ENCODE data around the gene RPS27A. TPM values are rescaled to one million over a fixed set of nuclear protein-coding genes. Genes with fewer than 3 reads are reported as not detected.

RPS27A gene
- total and polyA plus RNA-seq, 2 donors (not counting 3 experiments of a cell fraction or from before 2014, with no cell fraction given) = 926 to 1,136 TPM

- dilution Hi-C loops (cut with MboI; ENCODE audit: extremely low pct_ligation_motif_present, low sequenced_read_pairs) (no loop called here), intact Hi-C loops (cut with micrococcal nuclease) (no loop called here)
- BruUV-seq (replicated peaks) = no TSS peak
- TF ChIP-seq, protein P1, sequence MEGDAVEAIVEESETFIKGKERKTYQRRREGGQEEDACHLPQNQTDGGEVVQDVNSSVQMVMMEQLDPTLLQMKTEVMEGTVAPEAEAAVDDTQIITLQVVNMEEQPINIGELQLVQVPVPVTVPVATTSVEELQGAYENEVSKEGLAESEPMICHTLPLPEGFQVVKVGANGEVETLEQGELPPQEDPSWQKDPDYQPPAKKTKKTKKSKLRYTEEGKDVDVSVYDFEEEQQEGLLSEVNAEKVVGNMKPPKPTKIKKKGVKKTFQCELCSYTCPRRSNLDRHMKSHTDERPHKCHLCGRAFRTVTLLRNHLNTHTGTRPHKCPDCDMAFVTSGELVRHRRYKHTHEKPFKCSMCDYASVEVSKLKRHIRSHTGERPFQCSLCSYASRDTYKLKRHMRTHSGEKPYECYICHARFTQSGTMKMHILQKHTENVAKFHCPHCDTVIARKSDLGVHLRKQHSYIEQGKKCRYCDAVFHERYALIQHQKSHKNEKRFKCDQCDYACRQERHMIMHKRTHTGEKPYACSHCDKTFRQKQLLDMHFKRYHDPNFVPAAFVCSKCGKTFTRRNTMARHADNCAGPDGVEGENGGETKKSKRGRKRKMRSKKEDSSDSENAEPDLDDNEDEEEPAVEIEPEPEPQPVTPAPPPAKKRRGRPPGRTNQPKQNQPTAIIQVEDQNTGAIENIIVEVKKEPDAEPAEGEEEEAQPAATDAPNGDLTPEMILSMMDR (IDR thresholded peaks at IDR 0.05; ENCODE audit: extremely low read depth in 1 of 2, insufficient read depth in 1 of 2, low read depth in 1 of 2, low read length in 2 of 2) = no peak
- TF ChIP-seq POLR2AphosphoS5 (IDR thresholded peaks at IDR 0.05; ENCODE audit: insufficient read depth, low read depth, low read length) (no peak), POLR2A (IDR thresholded peaks at IDR 0.05; ENCODE audit: low read depth, low read length) (no peak), GATA2 (IDR thresholded peaks at IDR 0.05; ENCODE audit: insufficient read depth, insufficient read length, low read depth, low read length) (no peak), FOS (IDR thresholded peaks at IDR 0.05; ENCODE audit: borderline replicate concordance, insufficient read depth, low read length) (no peak), MAX (IDR thresholded peaks at IDR 0.05; ENCODE audit: insufficient read depth, insufficient read length) (no peak)
- Histone ChIP-seq H3K36me3 (ENCODE audit: control insufficient read depth in 2 of 2, extremely low read depth in 1 of 2, insufficient read depth in 2 of 2, low read length in 2 of 2) (no peaks in the 10 kb centered on the region), H3K9ac (replicated peaks; ENCODE audit: extremely low read depth, insufficient read depth, low read length) (no peak overlapping the region), H4K20me1 (replicated peaks; ENCODE audit: control insufficient read depth, extremely low read depth, insufficient read depth, low read length) (no peaks in the 10 kb centered on the region), H3K4me2 (ENCODE audit: insufficient read depth, low read length) (no peak overlapping the region), H3K27me3 (ENCODE audit: control insufficient read depth in 2 of 2, insufficient read depth in 2 of 2, low read length in 2 of 2) (no peaks in the 10 kb centered on the region), H3K27ac (ENCODE audit: insufficient read depth, low read depth, low read length) (no peak overlapping the region), H3K4me1 (ENCODE audit: control insufficient read depth, extremely low read depth, insufficient read depth, low read length) (no peaks in the 10 kb centered on the region), H3K9me3 (replicated peaks; ENCODE audit: control insufficient read depth, insufficient read depth, low read length) (no peaks in the 10 kb centered on the region), H3K79me2 (ENCODE audit: control insufficient read depth, insufficient read depth, low read length) (no peaks in the 10 kb centered on the region), H2AFZ (ENCODE audit: low read depth, low read length) (no peak overlapping the region), H3K9me1 (replicated peaks; ENCODE audit: control insufficient read depth, extremely low read depth, insufficient read depth, low read length) (no peaks in the 10 kb centered on the region), H3K4me3 (replicated peaks in 1 of 3; ENCODE audit: insufficient read depth in 1 of 3, low read depth in 1 of 3, low read length in 3 of 3) (no peak overlapping the region)
- FAIRE-seq (no peak), DNase-seq (ENCODE audit: low read depth, low spot score) (no peak)
- CTCF ChIA-PET = no interaction called here
- POLR2A ChIA-PET = no interaction called here
Measured at GRCh38 chr2:55204536-55204935, 28.0 kb upstream of the RPS27A start.

DNA sequence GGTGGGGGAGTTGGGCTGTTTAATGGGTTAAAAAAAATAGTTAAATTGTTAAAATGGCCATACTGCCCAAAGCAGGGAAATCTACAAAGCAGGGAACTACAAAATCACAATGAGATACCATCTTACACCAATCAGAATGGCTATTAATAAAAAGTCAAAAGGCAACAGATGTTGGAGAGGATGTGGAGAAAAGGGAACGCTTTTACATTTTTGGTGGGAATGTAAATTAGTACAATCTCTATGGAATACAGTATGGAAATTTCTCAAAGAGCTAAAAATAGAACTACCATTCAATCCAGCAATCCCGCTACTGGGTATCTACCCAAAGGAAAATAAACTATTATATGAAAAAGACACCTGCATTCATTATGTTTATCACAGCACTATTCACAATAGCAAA is 27.5 kb upstream of the RPS27A start:
- no peaks in the 10 kb centered on the region for H4K20me1 ChIP-seq (replicated peaks; ENCODE audit: control insufficient read depth, extremely low read depth, insufficient read depth, low read length)
- dilution Hi-C loops (cut with MboI; ENCODE audit: extremely low pct_ligation_motif_present, low sequenced_read_pairs) = no loop called here
- no peak overlapping the region for H3K27ac ChIP-seq (ENCODE audit: insufficient read depth, low read depth, low read length)
- no peak overlapping the region for H3K9ac ChIP-seq (replicated peaks; ENCODE audit: extremely low read depth, insufficient read depth, low read length)
- TF ChIP-seq, protein P1 (IDR thresholded peaks at IDR 0.05; ENCODE audit: extremely low read depth in 1 of 2, insufficient read depth in 1 of 2, low read depth in 1 of 2, low read length in 2 of 2) = no peak
- H3K79me2 ChIP-seq (ENCODE audit: control insufficient read depth, insufficient read depth, low read length) = no peaks in the 10 kb centered on the region
- H3K4me3 ChIP-seq (replicated peaks in 1 of 3; ENCODE audit: insufficient read depth in 1 of 3, low read depth in 1 of 3, low read length in 3 of 3) = no peak overlapping the region
- no peak overlapping the region for H2AFZ ChIP-seq (ENCODE audit: low read depth, low read length)
- DNase-seq (ENCODE audit: low read depth, low spot score) = no peak
- no peaks in the 10 kb centered on the region for H3K4me1 ChIP-seq (ENCODE audit: control insufficient read depth, extremely low read depth, insufficient read depth, low read length)
- no peaks in the 10 kb centered on the region for H3K9me3 ChIP-seq (replicated peaks; ENCODE audit: control insufficient read depth, insufficient read depth, low read length)
- intact Hi-C loops (cut with micrococcal nuclease) = no loop called here
- no peak overlapping the region for H3K4me2 ChIP-seq (ENCODE audit: insufficient read depth, low read length)
- no peak for FAIRE-seq
- no peaks in the 10 kb centered on the region for H3K36me3 ChIP-seq (ENCODE audit: control insufficient read depth in 2 of 2, extremely low read depth in 1 of 2, insufficient read depth in 2 of 2, low read length in 2 of 2)
- no TSS peak for BruUV-seq (replicated peaks)
- ChIA-PET POLR2A (no interaction called here), CTCF (no interaction called here)
- H3K9me1 ChIP-seq (replicated peaks; ENCODE audit: control insufficient read depth, extremely low read depth, insufficient read depth, low read length) = no peaks in the 10 kb centered on the region
- H3K27me3 ChIP-seq (ENCODE audit: control insufficient read depth in 2 of 2, insufficient read depth in 2 of 2, low read length in 2 of 2) = no peaks in the 10 kb centered on the region

Measured in endothelial cell of umbilical vein (primary cell).